Progenitor cell of endocrine pancreas (in vitro differentiated cells): ENCODE data around the gene CYYR1. TPM values are rescaled to one million over a fixed set of nuclear protein-coding genes. Genes with fewer than 3 reads are reported as not detected.
"Not testable (repeated sequence)": the region's sequence is repeated elsewhere in the genome, so short reads cannot be mapped to it uniquely, and the experiment has no call there.

Experiments used
- DNase-seq: peaks from one replicate; pipeline ENCODE4 v3.0.0; 2021; ENCODE audit warnings: low spot score; ENCODE audit not compliant: unreplicated experiment
- H3K27ac Mint-ChIP-seq: 2 replicates; pipeline ENCODE4 v1.8.0; 2021; ENCODE audit warnings: mild to moderate bottlenecking, moderate library complexity, mixed read lengths
- H3K27me3 Mint-ChIP-seq: 2 replicates; pipeline ENCODE4 v1.8.0; 2021; ENCODE audit warnings: mixed read lengths
- H3K36me3 Mint-ChIP-seq: 2 replicates; pipeline ENCODE4 v1.8.0; 2022; ENCODE audit warnings: mixed read lengths; ENCODE audit not compliant: insufficient read depth
- H3K4me1 Mint-ChIP-seq: 2 replicates; pipeline ENCODE4 v1.8.0; 2021; ENCODE audit warnings: low read depth, mixed read lengths
- H3K4me3 Mint-ChIP-seq: 2 replicates; pipeline ENCODE4 v1.8.0; 2021; ENCODE audit warnings: low read depth, mild to moderate bottlenecking, moderate library complexity, mixed read lengths
- H3K9me3 Mint-ChIP-seq: 2 replicates; pipeline ENCODE4 v1.8.0; 2021; ENCODE audit warnings: low read depth, mixed read lengths
- CTCF ChIP-seq: fragments of 200-600 bp; sonication (generic); IDR thresholded peaks from one replicate; pipeline ENCODE4 v1.5.0; 2021; ENCODE audit warnings: antibody characterized with exemption, mild to moderate bottlenecking; ENCODE audit not compliant: unreplicated experiment
- total RNA-seq: library from RNA; stranded (reverse); gene quantifications from 2 replicates; pipeline ENCODE4 v1.2.1, GENCODE V29; 2021

The CYYR1 gene
- total RNA-seq, 1 donor from 2014 or later = 25.8 TPM

GRCh38 chr21:26470351-26471098, 102.6 kb downstream of the CYYR1 start:
- Mint-ChIP-seq H3K36me3 (peaks cover 26% of the 10 kb centered on the region), H3K27ac (no peak overlapping the region), H3K27me3 (no peaks in the 10 kb centered on the region), H3K4me3 (no peak overlapping the region), H3K4me1 (peaks cover 5% of the 10 kb centered on the region), H3K9me3 (no peaks in the 10 kb centered on the region)
- DNase-seq = no peak
- no peak for TF ChIP-seq CTCF

DNA sequence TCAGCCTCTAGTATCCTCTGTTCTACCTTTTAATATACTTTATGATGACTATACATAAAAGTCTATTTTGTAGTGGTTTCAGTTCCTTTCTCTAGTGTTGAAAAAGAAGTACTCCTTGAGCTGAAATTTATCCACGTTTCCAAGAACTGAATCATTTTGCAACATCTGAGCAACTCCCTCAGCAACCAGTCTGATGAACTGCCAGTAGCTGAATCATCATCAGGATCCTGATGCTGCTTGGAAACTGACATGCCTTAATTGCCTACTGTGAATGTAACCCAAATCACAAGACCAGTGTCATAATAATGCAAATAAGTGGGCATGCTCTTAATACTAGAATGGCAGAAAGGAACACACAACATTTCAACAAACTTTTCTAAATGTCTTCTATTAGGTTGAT, 103.3 kb downstream of the CYYR1 start:
- TF ChIP-seq CTCF = no peak
- Mint-ChIP-seq H3K4me3 (no peak overlapping the region), H3K27ac (no peak overlapping the region), H3K9me3 (no peaks in the 10 kb centered on the region), H3K36me3 (peaks cover 21% of the 10 kb centered on the region), H3K27me3 (no peaks in the 10 kb centered on the region), H3K4me1 (peaks cover 1% of the 10 kb centered on the region)
- no peak for DNase-seq

- no peak overlapping the region for H3K4me3 Mint-ChIP-seq
- peaks cover 2% of the 10 kb centered on the region for H3K4me1 Mint-ChIP-seq
- no peak for TF ChIP-seq CTCF
- H3K9me3 Mint-ChIP-seq = no peaks in the 10 kb centered on the region
- no peak overlapping the region for H3K27ac Mint-ChIP-seq
- peaks cover 18% of the 10 kb centered on the region for H3K36me3 Mint-ChIP-seq
- H3K27me3 Mint-ChIP-seq = no peaks in the 10 kb centered on the region
- no peak for DNase-seq
These were observed 107.2 kb downstream of the CYYR1 start for GRCh38 chr21:26465916-26466315.

DNA sequence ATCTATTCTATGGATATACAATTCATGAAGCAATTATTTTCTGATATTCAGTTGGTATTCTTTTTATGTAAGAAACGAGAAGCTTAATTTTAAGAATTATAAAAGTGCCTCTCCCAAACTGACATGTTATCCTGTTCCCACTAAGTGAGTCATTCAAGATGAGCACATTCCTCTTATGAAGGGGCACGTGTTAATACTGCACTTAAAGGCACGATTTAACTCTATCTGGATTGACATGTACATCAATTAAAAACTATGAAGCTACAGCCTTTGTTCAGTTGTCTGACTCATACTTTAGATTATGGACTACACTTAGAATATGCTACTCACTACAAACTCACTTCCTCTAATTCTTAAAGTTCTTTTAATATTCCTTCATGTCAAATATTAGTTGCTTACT, 111.6 kb downstream of the CYYR1 start:
- DNase-seq = no peak
- Mint-ChIP-seq H3K36me3 (peaks cover 4% of the 10 kb centered on the region), H3K27ac (no peak overlapping the region), H3K4me1 (peaks cover 2% of the 10 kb centered on the region), H3K4me3 (no peak overlapping the region), H3K9me3 (no peaks in the 10 kb centered on the region), H3K27me3 (no peaks in the 10 kb centered on the region)
- no peak for TF ChIP-seq CTCF

DNA sequence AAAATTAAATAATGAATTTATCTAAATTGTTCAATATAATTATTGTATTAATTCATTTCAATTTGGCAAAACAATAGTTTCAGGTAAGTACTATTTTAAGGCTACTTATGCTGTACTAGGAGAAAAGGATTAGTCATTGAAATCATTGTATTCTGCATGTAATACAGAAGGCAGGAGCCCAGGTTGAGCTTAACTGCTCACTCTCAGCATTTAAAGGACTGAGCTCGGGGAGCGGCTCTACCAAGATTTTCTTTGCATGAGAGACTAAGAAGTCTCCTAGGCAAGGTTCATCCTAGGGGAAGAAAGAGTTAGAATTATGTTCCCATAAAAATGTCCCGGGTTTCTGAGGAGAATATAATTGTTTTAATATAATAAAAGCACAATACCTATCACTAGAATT, 112.5 kb downstream of the CYYR1 start:
- no peak for DNase-seq
- no peak for TF ChIP-seq CTCF
- no peaks in the 10 kb centered on the region for H3K27me3 Mint-ChIP-seq

DNA sequence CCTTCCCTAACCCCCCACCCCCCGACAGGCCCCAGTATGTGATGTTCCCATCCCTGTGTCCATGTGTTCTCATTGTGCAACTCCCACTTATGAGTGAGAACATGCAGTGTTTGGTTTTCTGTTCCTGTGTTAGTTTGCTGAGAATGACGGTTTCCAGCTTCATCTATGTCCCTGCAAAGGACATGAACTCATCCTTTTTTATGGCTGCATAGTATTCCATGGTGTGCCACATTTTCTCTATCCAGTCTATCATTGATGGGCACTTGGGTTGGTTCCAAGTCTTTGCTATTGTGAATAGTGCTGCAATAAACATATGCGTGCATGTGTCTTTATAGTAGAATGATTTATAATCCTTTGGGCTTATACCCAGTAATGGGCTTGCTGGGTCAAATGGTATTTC, 114.2 kb downstream of the CYYR1 start:
- not testable (repeated sequence) for H3K27ac Mint-ChIP-seq, H3K9me3 Mint-ChIP-seq, DNase-seq, H3K4me3 Mint-ChIP-seq, H3K4me1 Mint-ChIP-seq, H3K36me3 Mint-ChIP-seq, H3K27me3 Mint-ChIP-seq

More for the DNA sequence above, 112.5 kb downstream of the CYYR1 start:
- H3K36me3 Mint-ChIP-seq = peaks cover 4% of the 10 kb centered on the region
- no peaks in the 10 kb centered on the region for H3K9me3 Mint-ChIP-seq
- no peak overlapping the region for H3K4me3 Mint-ChIP-seq
- peaks cover 2% of the 10 kb centered on the region for H3K4me1 Mint-ChIP-seq
- H3K27ac Mint-ChIP-seq = no peak overlapping the region
